GM12875 (cell line): Measurements from ENCODE around the gene SHB.

Experiments used
- H3K4me3 ChIP-seq: one replicate; pipeline ENCODE4 v1.5.1; 2011; ENCODE audit warnings: low read depth, low read length, control low read depth
- CTCF ChIP-seq: IDR thresholded peaks from 2 replicates; pipeline ENCODE4 v1.5.1; 2011; ENCODE audit warnings: low read depth, mild to moderate bottlenecking, control low read depth, inconsistent platforms, low read length, moderate library complexity, borderline replicate concordance; ENCODE audit not compliant: insufficient read depth

Gene SHB

GRCh38 chr9:37987467-37987981 is 81.5 kb downstream of the SHB start:
- H3K4me3 ChIP-seq = no peak overlapping the region
- no peak for TF ChIP-seq CTCF

GRCh38 chr9:37986771-37987258 is 82.2 kb downstream of the SHB start:
- TF ChIP-seq CTCF = no peak
- H3K4me3 ChIP-seq = no peak overlapping the region

- H3K4me3 ChIP-seq = no peak overlapping the region
- TF ChIP-seq CTCF = no peak
Observed at GRCh38 chr9:37986001-37986400, 83.0 kb downstream of the SHB start.

- TF ChIP-seq CTCF = no peak
- no peak overlapping the region for H3K4me3 ChIP-seq
Observed at GRCh38 chr9:37984672-37985611, 84.1 kb downstream of the SHB start.

GRCh38 chr9:37984278-37984671 is 84.8 kb downstream of the SHB start:
- no peak for TF ChIP-seq CTCF
- H3K4me3 ChIP-seq = no peak overlapping the region

GRCh38 chr9:37983381-37984067 is 85.5 kb downstream of the SHB start:
- H3K4me3 ChIP-seq = no peak overlapping the region
- no peak for TF ChIP-seq CTCF
